ENCODE measurements around the gene LRRC4. TPM values are rescaled to one million over a fixed set of nuclear protein-coding genes. Genes with fewer than 3 reads are reported as not detected.

LRRC4 gene
- polyA plus RNA-seq, 1 of the 3 experiments (the other 2 are of a cell fraction) = 0.44 TPM

GRCh38 chr7:128005117-128005516, 26.1 kb downstream of the LRRC4 start (continued):
- TF ChIP-seq FOSL2 (IDR thresholded peaks at IDR 0.05; ENCODE audit: borderline replicate concordance, low read depth) (no peak), ELF1 (IDR thresholded peaks at IDR 0.05) (no peak), RFX5 (IDR thresholded peaks at IDR 0.05; ENCODE audit: low read length) (no peak), TAF1 (IDR thresholded peaks at IDR 0.05; ENCODE audit: borderline replicate concordance, low read depth, low read length) (no peak), RXRA (IDR thresholded peaks at IDR 0.05; ENCODE audit: borderline replicate concordance, low read depth) (no peak), SIN3A (IDR thresholded peaks at IDR 0.05; ENCODE audit: borderline replicate concordance, low read depth, low read length) (no peak)
- TF ChIP-seq, protein P1, sequence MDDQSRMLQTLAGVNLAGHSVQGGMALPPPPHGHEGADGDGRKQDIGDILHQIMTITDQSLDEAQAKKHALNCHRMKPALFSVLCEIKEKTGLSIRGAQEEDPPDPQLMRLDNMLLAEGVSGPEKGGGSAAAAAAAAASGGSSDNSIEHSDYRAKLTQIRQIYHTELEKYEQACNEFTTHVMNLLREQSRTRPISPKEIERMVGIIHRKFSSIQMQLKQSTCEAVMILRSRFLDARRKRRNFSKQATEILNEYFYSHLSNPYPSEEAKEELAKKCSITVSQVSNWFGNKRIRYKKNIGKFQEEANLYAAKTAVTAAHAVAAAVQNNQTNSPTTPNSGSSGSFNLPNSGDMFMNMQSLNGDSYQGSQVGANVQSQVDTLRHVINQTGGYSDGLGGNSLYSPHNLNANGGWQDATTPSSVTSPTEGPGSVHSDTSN (IDR thresholded peaks at IDR 0.05) = no peak

DNA sequence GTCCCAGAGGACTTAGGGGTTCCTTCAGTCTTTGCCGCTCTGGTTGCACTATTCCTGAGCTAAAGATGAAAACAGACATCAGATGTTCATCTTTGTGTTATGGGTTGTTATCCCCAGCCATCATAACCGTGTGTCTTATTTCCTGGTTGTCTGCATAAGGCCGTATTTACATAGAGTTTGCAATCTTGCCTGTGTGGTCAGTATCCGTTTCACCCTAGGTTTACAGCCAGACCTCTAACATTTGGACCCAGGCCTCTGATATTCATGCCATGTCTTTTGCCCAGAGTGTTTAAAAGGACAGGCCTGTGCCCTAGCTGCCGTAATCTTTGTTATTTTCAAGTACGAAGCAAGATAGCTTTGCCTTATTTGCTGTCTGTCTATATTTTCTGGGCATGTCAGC, 26.6 kb downstream of the LRRC4 start:
- H3K4me3 ChIP-seq (ENCODE audit: low read depth in 2 of 2, low read length in 1 of 2) = no peak overlapping the region
- ChIA-PET CTCF (interaction anchor here (0.8 to 2.9 kb wide), 5 partner anchors 12 to 296 kb away, joined by 3 to 11 read pairs (median 5); partner anchors contain the start of gene LRRC4), POLR2A (no interaction called here)
- H3K9ac ChIP-seq = no peak overlapping the region
- no peak overlapping the region; a peak in 1 of 4 replicates for H3K27ac ChIP-seq (ENCODE audit: low read depth in 2 of 2, low read length in 1 of 2)
- no peak overlapping the region for H2AFZ ChIP-seq (ENCODE audit: low read depth)
- H3K9me3 ChIP-seq = no peaks in the 10 kb centered on the region
- H3K27me3 ChIP-seq (ENCODE audit: insufficient read depth) = no peaks in the 10 kb centered on the region
- no peaks in the 10 kb centered on the region for H3K9me2 ChIP-seq
- WGBS (ENCODE audit: low lambda C conversion rate) = 94% methylated on average over 6 of the region's 6 CpGs
- H3F3A ChIP-seq (replicated peaks; ENCODE audit: insufficient read depth) = no peaks in the 10 kb centered on the region
- no peak for DNase-seq
- H3K36me3 ChIP-seq (replicated peaks in 1 of 2; ENCODE audit: control insufficient read depth in 1 of 2, insufficient read depth in 2 of 2, low read length in 1 of 2) = peaks cover 4 to 22% of the 10 kb centered on the region in 2 experiments
- H3K4me1 ChIP-seq (ENCODE audit: control insufficient read depth in 1 of 2, insufficient read depth in 2 of 2, low read depth in 1 of 2, low read length in 1 of 2) = peaks cover 0 to 12% of the 10 kb centered on the region in 2 experiments; a peak in 1 of 4 replicates
- H4K20me1 ChIP-seq (ENCODE audit: insufficient read depth) = peaks cover 3% of the 10 kb centered on the region
- no peak for TF ChIP-seq ZBTB33 (IDR thresholded peaks at IDR 0.05; ENCODE audit: borderline replicate concordance, low read depth)
- no peak for TF ChIP-seq RCOR1 (IDR thresholded peaks at IDR 0.05; ENCODE audit: low read length)
- TF ChIP-seq NRF1 (IDR thresholded peaks at IDR 0.05; ENCODE audit: low read depth, low read length) = no peak
- TF ChIP-seq GABPA (IDR thresholded peaks at IDR 0.05; ENCODE audit: low read depth) = no peak
- no peak for TF ChIP-seq MXI1 (IDR thresholded peaks at IDR 0.05; ENCODE audit: low read depth, low read length)
- TF ChIP-seq NFIC (IDR thresholded peaks at IDR 0.05; ENCODE audit: borderline replicate concordance) = no peak
- peaks cover 1% of the 10 kb centered on the region; the same call in 1 of the 2 replicates for H3K79me2 ChIP-seq (ENCODE audit: insufficient read depth)
- H3K4me2 ChIP-seq = no peak overlapping the region

DNA sequence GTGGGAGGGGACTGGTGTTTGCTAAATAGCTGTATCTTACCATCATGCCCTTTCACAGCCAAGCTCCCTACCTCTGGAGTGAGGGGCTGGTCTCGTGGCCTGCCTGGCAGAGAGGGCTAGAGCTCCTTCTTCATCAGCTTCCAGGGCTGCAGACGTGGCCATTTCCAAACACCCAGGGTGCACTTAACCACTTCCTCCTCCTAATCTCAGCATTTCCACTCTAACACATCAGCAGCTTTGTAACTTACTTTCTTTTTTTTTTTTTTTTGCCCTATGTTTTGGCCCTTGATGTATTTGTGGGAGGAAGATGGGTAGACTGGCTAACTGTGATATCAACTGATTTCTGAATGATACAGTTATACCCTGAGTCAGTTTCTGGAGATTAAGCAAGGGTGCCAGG, 27.4 kb downstream of the LRRC4 start:
- H3K9me2 ChIP-seq = no peaks in the 10 kb centered on the region
- H3K4me3 ChIP-seq (ENCODE audit: low read depth in 2 of 2, low read length in 1 of 2) = no peak overlapping the region
- no peak overlapping the region for H3K27ac ChIP-seq (ENCODE audit: low read depth in 2 of 2, low read length in 1 of 2)
- H3K27me3 ChIP-seq (ENCODE audit: insufficient read depth) = no peaks in the 10 kb centered on the region
- peaks cover 4 to 20% of the 10 kb centered on the region in 2 experiments for H3K36me3 ChIP-seq (replicated peaks in 1 of 2; ENCODE audit: control insufficient read depth in 1 of 2, insufficient read depth in 2 of 2, low read length in 1 of 2)
- no peak overlapping the region for H3K9ac ChIP-seq
- H3K4me1 ChIP-seq (ENCODE audit: control insufficient read depth in 1 of 2, insufficient read depth in 2 of 2, low read depth in 1 of 2, low read length in 1 of 2) = peaks cover 0 to 12% of the 10 kb centered on the region in 2 experiments; a peak in 1 of 4 replicates
- peaks cover 5% of the 10 kb centered on the region; the same call in 1 of the 2 replicates for H3K79me2 ChIP-seq (ENCODE audit: insufficient read depth)
- 100% methylated on average over 2 of the region's 2 CpGs for WGBS (ENCODE audit: low lambda C conversion rate)
- H4K20me1 ChIP-seq (ENCODE audit: insufficient read depth) = peaks cover 3% of the 10 kb centered on the region
- no peak overlapping the region for H2AFZ ChIP-seq (ENCODE audit: low read depth)
- no peak for DNase-seq
- H3K4me2 ChIP-seq = no peak overlapping the region
- CTCF ChIA-PET = interaction anchor here (0.9 to 1.1 kb wide), 2 partner anchors 205 to 206 kb away, joined by 3 to 4 read pairs; no protein-coding TSS in a partner anchor
- no peaks in the 10 kb centered on the region for H3K9me3 ChIP-seq
- TF ChIP-seq EP300 (IDR thresholded peaks at IDR 0.05; ENCODE audit: borderline replicate concordance in 1 of 2, low read depth in 1 of 2, low read length in 1 of 2) (no peak), FOXM1 (IDR thresholded peaks at IDR 0.05; ENCODE audit: low read depth) (no peak), TCF12 (IDR thresholded peaks at IDR 0.05) (no peak), MXI1 (IDR thresholded peaks at IDR 0.05; ENCODE audit: low read depth, low read length) (no peak)
- TF ChIP-seq, protein P1 (IDR thresholded peaks at IDR 0.05) = no peak
- POLR2A ChIA-PET = no interaction called here
- H3F3A ChIP-seq (replicated peaks; ENCODE audit: insufficient read depth) = no peaks in the 10 kb centered on the region
